ENCODE data around the gene BLMH.

GRCh38 chr17:30235386-30236296 lies 56.1 kb downstream of the BLMH start, which contains the start of gene SLC6A4:
- TF ChIP-seq POLR2AphosphoS5 (IDR thresholded peaks at IDR 0.05): no peak
- no peak for TF ChIP-seq POLR2A (IDR thresholded peaks at IDR 0.05; ENCODE audit: low read depth)
- no peak for TF ChIP-seq CTCF (IDR thresholded peaks at IDR 0.05)

Data from esophagus muscularis mucosa (tissue), 3 donors.